Osteocyte (in vitro differentiated cells): ENCODE results near the gene B3GAT3. TPM values are rescaled to one million over a fixed set of nuclear protein-coding genes. Genes with fewer than 3 reads are reported as not detected.
A peak's percentile ranks its signal among the peaks of the same experiment; 100 is the strongest.
"Not testable (repeated sequence)": the region's sequence is repeated elsewhere in the genome, so short reads cannot be mapped to it uniquely, and the experiment has no call there.

ENCODE experiments used
- DNase-seq: peaks from one replicate; pipeline ENCODE4 v3.0.0; 2021; ENCODE audit warnings: mixed read lengths; ENCODE audit not compliant: unreplicated experiment; ENCODE audit errors: extremely low spot score
- H3K27ac Mint-ChIP-seq: one replicate; pipeline ENCODE4 v1.8.0; 2021; ENCODE audit warnings: mild to moderate bottlenecking, mixed read lengths; ENCODE audit not compliant: unreplicated experiment
- H3K27me3 Mint-ChIP-seq: one replicate; pipeline ENCODE4 v1.8.0; 2021; ENCODE audit warnings: mixed read lengths; ENCODE audit not compliant: unreplicated experiment
- H3K36me3 Mint-ChIP-seq: one replicate; pipeline ENCODE4 v1.8.0; 2021; ENCODE audit warnings: mixed read lengths; ENCODE audit not compliant: unreplicated experiment
- H3K4me1 Mint-ChIP-seq: one replicate; pipeline ENCODE4 v1.8.0; 2021; ENCODE audit warnings: mixed read lengths; ENCODE audit not compliant: unreplicated experiment
- H3K4me3 Mint-ChIP-seq: one replicate; pipeline ENCODE4 v1.8.0; 2021; ENCODE audit warnings: mild to moderate bottlenecking, moderate library complexity, mixed read lengths; ENCODE audit not compliant: unreplicated experiment
- H3K9me3 Mint-ChIP-seq: one replicate; pipeline ENCODE4 v1.8.0; 2021; ENCODE audit warnings: mixed read lengths; ENCODE audit not compliant: unreplicated experiment
- CTCF ChIP-seq: fragments of 200-600 bp; sonication (generic); IDR thresholded peaks from 2 replicates; pipeline ENCODE4 v1.5.0; 2021; ENCODE audit warnings: antibody characterized with exemption, mild to moderate bottlenecking, moderate library complexity
- total RNA-seq: library from RNA; stranded (reverse); gene quantifications from 2 replicates; pipeline ENCODE4 v1.2.1, GENCODE V29; 2021

B3GAT3 gene
- total RNA-seq, 1 donor from 2014 or later = 35.8 TPM

- Mint-ChIP-seq H3K27me3 (no peaks in the 10 kb centered on the region), H3K36me3 (no peaks in the 10 kb centered on the region), H3K4me3 (no peak overlapping the region), H3K27ac (no peak overlapping the region), H3K9me3 (no peaks in the 10 kb centered on the region), H3K4me1 (peaks cover 14% of the 10 kb centered on the region)
- TF ChIP-seq CTCF = no peak
- no peak for DNase-seq
Measured at GRCh38 chr11:62656796-62657429, 35.1 kb upstream of the B3GAT3 start.

DNA sequence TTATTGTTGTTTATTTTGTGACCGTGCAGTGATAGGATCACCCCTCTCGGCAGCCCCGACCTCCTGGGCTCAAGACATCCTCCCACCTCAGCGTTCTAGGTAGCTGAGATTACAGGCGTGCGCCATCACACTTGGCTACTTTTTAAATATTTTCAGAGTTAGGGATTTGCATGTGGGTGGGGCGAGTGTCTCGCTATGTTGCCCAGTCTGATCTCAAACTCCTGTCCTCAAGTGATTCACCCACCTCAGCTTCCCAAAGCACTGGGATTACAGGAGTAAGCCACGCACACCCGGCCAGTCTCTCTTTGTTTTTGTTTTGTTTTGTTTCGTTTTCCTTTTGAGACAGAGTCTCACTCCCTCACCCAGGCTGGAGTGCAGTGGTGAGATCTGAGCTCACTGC, 32.5 kb upstream of the B3GAT3 start:
- Mint-ChIP-seq H3K4me1 (peaks cover 14% of the 10 kb centered on the region), H3K4me3 (peak overlapping the region; percentile 40), H3K9me3 (no peaks in the 10 kb centered on the region), H3K27ac (peak overlapping the region; percentile 98), H3K27me3 (no peaks in the 10 kb centered on the region), H3K36me3 (peaks cover 2% of the 10 kb centered on the region)
- TF ChIP-seq CTCF = no peak
- no peak for DNase-seq

DNA sequence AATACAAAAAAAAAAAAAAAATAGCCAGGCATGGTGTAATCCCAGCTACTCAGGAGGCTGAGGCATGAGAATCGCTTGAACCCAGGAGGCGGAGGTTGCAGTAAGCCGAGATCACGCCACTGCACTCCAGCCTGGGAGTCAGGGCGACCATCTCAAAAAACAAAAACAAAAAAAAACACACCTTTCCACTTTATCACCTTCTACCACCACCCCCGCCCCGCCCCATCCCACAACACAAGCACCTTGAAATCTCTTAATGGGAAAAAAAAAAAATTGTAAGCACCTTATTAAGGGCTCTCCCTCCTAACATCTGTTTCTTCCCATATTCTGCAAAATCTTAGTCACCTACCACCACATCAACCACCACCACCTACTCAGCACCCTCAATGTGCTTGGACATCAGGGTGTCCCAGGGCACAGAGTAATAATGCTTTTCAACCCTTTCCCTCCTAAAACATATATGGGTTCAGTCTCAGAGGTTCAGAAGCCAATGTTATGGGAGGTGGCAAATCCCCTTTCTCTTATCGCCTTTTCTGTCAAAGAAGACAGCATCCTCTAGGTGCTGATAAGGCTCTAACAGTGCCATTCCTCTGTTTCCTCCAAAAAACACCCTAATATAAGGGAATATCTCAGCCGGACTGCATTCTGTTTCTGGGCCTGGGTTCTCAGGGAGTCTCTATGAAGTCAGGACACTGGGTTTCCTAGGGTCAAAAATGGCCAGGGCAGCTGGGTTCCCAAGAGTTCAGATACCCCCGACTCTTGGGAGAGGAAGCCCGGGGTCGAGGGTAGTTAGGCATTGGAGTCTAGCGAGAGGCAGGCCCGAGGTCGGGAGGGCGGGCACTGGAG, 30.6 kb upstream of the B3GAT3 start:
- no peak for DNase-seq
- TF ChIP-seq CTCF = no peak
- peaks cover 17% of the 10 kb centered on the region for H3K4me1 Mint-ChIP-seq
- peaks cover 7% of the 10 kb centered on the region for H3K36me3 Mint-ChIP-seq
- no peaks in the 10 kb centered on the region for H3K9me3 Mint-ChIP-seq
- H3K27ac Mint-ChIP-seq = peak overlapping the region; percentile 85
- no peaks in the 10 kb centered on the region for H3K27me3 Mint-ChIP-seq
- H3K4me3 Mint-ChIP-seq = peak overlapping the region; percentile 89

DNA sequence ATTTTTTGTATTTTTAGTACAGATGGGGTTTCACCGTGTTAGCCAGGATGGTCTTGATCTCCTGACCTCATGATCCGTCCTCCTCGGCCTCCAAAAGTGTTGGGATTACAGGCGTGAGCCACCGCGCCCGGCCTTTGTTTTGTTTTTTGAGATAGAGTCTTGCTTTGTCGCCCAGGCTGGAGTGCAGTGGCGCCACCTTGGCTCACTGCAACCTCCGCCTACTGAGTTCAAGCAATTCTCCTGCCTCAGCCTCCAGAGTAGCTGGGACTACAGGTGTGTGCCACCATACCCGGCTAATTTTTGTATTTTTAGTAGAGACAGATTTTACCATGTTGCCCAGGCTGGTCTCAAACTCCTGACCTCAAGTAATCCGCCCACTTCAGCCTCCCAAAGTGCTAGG, 28.5 kb upstream of the B3GAT3 start:
- H3K36me3 Mint-ChIP-seq, H3K4me3 Mint-ChIP-seq, H3K27me3 Mint-ChIP-seq: not testable (repeated sequence)

DNA sequence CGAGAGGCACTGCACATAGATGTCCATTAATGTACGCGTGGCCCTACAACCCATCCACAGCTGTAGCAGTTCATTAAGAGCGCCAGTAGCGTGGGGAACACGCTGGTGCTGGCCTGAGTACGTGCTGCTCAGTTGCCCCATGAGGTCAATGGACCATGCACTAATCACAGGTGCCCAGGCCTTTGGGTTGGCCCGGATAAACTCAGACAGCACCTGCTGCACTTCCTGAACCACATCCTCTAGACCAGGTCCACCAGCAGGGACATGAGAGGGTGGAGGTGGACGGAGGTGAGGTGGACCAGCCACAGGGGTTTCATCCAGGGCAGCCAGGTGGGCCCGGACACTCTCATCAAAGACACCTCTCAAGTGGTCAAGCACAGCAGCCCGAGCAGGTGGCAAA, 27.7 kb upstream of the B3GAT3 start:
- no peaks in the 10 kb centered on the region for H3K9me3 Mint-ChIP-seq
- no peak for DNase-seq
- no peak overlapping the region for H3K4me3 Mint-ChIP-seq
- no peak for TF ChIP-seq CTCF
- H3K36me3 Mint-ChIP-seq = peaks cover 7% of the 10 kb centered on the region
- H3K27me3 Mint-ChIP-seq = no peaks in the 10 kb centered on the region
- peaks cover 33% of the 10 kb centered on the region for H3K4me1 Mint-ChIP-seq
- H3K27ac Mint-ChIP-seq = no peak overlapping the region

More for the DNA sequence above, 28.5 kb upstream of the B3GAT3 start:
- H3K4me1 Mint-ChIP-seq = peaks cover 28% of the 10 kb centered on the region
- H3K9me3 Mint-ChIP-seq, DNase-seq, H3K27ac Mint-ChIP-seq: not testable (repeated sequence)
